Activated T-cell treated with anti-CD3 and anti-CD28 coated beads for 1 hour (primary cell): ENCODE results near the gene ACSF3.
"Not testable (repeated sequence)": the region's sequence is repeated elsewhere in the genome, so short reads cannot be mapped to it uniquely, and the experiment has no call there.

ENCODE experiments used
- DNase-seq: peaks from one replicate; pipeline ENCODE4 v3.0.0-alpha.2; 2020; ENCODE audit warnings: low read depth

The ACSF3 gene

DNA sequence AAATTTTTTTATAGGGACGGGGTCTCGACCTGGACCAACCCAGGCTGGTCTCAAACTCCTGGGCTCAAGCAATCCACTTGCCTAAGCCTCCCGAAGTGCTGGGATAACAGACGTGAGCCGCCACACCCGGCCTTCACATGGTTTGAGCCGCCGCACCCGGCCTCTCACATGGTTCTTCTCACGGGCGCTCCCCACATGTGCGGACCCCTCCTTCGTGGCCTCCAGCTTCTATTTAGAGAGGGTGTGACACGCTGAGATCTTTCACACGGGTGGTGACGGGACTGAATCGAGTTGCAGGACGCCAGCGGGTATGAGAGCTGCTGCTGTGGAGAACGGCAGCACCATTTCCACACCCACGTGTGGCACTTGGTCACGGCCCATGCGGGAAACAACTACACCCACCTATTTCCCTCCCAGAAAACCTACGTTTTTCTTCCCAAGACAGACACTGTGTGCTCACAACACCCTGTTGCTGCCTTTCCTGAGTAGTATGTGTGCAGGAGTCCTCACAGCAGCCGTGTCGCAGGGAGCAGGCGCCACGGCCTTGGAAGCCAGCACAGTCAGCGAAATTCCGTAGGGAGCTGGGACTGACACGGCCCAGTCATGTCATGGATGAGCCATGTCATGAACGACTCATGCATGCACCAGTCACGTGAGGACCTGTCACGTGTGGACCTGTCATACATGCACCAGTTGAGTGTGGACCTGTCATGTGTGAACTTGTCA, 20.1 kb upstream of the ACSF3 start:
- no peak for DNase-seq

DNA sequence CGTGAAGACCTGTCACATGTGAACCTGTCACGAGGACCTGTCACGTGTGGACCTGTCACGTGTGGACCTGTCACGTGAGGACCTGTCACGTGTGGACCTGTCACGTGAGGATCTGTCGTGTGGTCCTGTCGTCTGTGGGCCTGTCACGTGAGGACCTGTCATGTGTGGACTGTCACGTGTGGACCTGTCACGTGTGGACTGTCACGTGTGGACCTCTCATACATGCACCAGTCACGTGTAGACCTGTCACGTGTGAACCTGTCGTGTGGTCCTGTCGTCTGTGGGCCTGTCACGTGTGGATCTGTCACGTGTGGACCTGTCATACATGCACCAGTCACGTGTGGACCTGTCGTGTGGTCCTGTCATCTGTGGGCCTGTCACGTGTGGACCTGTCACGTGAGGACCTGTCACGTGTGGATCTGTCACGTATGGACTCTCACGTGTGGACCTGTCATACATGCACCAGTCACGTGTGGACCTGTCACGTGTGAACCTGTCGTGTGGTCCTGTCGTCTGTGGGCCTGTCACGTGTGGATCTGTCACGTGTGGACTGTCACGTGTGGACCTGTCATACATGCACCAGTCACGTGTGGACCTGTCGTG, 19.5 kb upstream of the ACSF3 start:
- not testable (repeated sequence) for DNase-seq

DNA sequence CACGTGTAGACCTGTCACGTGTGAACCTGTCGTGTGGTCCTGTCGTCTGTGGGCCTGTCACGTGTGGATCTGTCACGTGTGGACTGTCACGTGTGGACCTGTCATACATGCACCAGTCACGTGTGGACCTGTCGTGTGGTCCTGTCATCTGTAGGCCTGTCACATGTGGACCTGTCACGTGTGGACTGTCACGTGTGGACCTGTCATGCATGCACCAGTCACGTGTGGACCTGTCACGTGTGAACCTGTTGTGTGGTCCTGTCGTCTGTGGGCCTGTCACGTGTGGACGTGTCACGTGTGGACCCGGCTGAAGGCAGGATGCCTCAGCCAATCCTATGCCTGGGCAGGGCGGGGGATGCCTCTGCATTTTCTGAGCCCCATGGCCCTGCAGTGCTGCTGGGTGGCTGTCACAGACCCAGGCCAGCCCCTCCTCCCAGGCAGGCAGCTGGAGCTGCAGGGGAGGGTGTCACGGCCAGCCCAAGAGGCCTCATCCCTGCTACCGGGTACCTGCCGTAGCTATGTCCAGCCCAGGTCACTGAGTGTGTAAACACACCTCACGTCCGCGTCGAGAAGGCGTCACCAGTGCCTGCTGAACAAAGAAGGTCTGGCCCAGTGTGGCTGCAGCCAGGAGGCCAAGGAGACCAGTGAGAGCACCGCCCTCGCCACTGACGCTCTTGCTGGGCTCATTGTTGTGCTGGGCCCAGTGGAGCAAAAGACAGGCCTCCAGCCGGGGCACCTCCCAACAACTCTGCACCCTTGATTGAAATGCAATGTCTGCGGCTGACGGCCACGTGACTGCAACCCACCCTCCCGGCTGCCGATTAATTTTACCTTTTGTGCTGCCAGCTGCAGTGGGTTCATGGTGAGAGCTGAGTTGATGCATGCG, 18.6 kb upstream of the ACSF3 start:
- DNase-seq = no peak

DNA sequence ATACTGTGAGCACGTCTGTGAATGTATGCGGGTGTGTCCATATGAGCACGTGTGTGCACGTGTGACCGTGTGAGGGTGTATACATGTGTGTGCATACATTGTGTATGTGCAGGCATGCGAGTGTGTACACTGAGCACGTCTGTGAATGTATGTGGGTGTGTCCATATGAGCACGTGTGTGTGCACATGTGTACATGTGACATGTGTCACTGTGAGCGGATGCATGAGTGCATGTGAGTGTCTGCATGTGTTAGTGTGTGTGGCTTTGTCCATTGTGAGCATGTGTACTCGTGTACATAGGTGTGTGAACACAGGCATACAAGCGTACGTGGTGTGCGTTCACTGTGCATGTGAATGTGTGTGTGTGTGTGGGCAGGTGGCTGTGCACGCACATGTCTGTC, 17.5 kb upstream of the ACSF3 start:
- no peak for DNase-seq

DNA sequence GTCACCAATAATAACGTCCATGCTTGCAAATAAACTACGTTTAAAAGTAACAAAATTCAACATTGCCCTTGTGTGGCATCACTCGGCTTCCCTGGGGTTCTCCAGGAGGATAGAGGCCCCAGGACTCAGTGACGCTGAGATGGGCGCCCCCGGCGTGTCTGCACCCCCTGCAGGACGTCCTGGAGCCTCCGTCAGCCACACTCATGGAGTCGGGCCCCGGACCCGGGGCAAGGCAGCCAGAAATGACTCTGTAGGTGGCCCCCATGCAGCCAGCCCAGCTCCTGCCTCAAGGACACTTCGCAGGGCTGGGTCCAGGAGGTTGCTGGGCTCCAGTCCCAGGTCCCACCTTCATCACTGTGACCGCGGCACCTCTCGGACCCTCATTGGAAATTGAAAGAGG, 16.6 kb upstream of the ACSF3 start:
- no peak for DNase-seq

DNA sequence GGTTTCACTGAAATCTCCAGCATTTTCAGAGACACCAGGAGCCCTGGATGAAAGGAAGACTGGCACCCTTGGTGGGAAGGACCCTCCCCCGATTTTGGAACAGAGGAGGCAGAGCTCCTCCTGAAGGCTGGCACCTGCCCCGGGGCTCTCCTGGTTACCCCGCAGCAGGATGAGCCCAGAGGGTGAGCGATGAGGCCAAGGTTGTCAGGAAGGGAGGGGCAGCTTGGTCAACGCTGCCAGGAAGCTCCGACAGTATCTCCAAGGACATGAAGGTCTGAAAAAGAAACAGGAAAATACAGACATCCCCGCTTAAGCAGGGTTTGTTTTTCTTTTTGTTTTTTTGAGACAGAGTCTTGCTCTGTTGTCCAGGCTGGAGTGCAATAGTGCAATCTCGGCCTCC, 15.5 kb upstream of the ACSF3 start:
- no peak for DNase-seq

DNA sequence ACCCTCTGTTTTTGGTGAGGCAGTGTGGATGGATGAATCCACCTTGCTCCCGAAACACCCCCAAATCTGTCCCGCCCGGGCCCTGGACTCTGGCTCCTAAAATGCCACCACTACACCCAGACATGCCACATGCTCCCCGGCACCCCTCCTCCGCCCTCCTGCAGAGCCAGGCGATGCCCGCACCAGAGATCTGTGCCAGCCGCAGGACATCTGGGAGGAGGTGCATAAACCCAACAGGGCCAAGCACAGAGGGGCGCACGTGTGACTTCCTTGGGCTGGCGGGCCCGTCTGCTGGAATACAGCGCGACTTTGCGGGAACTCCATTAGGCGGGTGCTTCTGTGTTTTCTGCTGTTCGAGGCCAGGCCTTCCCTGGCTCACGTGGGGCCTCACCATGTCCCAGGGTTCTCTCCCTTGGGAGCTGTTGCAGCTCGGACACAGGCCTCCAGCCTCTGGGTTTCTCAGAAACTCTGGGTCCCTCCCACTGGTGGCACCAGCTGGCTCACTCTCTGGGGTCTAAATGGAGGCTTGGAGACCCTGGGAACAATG, 14.1 kb upstream of the ACSF3 start:
- DNase-seq = no peak

DNA sequence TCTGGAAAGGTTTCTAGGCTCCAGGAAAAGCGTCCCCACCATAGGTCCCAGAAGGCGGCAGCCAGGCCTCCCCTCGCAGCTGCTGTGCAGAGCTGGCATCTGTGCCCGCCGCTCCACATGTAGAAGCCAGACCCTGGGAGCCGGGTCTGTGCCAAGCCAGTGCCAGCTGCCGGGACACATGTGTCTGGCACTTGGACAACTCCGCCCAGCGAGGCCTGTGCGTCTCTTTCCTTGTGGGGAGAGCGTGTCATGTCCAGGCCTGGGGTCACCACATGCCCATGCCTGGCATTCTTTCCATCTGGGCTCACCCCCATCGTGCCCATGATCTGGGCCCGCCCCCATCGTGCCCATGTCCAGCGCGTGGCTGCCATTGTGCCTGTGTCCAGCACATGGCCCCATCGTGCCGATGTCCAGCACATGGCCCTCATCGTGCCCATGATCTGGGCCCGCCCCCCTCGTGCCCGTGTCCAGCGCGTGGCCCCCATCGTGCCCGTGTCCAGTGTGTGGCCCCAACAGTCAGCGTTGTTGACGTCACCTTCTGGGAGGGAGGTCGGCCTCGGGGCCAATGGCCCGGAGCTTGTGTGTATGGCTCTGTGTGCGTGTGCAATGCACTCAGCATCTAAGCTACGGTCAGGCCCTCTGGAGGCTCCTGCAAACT, 13.3 kb upstream of the ACSF3 start:
- no peak for DNase-seq

DNA sequence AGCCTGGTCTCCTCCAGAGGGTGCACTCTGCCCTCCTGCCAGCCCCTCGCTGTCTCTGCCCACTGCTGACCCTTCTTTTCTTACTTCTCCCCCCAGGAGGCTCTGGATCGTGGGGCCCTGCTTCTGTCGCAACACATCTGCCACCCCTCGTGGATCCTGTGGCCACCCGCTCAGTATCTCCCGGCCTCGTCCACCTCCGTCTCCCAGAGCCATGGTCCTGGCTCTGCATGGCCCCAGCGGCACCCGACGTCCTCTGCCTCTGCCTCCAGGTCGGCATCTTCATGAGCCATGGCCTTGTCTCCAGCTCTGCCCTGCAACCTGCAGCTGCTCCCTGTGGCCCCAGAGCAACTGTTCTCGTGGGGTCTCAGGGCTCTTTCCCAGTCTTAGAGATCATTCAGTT, 12.1 kb upstream of the ACSF3 start:
- DNase-seq = no peak

DNA sequence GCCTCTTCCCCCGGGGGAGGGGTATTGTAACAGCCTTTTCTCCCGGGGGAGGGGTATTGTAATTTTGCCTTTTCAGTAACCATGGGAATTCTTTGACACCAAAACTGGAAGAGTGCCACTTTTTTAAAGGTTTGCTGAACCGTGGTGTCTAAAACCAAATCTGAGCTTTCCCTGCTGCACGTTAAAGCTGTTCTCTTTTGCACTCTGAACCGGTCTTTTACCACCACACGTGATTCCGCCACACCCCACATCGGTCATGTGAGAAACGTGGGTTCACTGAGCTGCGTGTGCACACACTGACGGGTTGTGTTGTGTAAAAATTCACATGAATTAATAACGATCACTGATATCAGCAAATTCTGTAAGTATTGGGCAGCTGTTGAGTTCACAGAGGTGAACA, 9.2 kb upstream of the ACSF3 start:
- no peak for DNase-seq

DNA sequence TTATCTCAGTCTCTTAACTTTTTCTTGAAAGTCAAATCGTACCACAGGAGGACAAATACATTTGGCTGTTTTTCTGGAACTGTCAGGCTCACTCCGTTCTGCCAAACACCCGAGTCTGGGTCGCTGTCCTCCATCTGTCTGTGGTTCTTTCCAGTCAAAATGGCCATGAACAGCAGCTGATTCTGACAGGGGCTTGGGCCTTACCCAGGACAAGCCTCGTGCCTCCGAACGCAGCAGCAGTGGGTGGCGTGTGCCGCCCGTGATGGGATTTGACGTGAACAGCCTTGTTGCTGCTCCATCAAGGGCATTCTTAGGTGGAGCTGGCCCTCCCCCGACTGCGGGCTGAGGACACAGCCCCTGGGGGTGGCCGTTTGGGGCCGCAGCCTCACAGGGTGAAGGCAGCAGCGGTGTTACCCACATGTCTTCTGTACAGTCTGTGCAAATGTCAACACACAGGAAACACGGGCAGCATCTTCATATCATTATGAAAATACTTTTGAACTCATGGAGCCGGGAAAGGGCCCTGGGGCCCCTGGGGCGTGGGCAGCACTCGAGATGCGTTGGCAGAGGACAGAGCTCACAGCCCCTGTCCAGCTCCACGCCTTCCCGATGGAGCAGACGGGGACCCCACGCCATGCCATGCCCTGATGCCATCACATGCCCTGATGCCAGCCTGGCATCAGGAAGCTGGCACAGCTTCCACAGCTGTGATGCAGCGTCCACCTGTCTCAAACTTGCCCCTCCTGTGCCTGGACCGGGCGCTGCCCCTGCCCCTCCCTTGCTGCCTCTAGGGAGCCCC, 8.6 kb upstream of the ACSF3 start:
- DNase-seq = no peak

DNA sequence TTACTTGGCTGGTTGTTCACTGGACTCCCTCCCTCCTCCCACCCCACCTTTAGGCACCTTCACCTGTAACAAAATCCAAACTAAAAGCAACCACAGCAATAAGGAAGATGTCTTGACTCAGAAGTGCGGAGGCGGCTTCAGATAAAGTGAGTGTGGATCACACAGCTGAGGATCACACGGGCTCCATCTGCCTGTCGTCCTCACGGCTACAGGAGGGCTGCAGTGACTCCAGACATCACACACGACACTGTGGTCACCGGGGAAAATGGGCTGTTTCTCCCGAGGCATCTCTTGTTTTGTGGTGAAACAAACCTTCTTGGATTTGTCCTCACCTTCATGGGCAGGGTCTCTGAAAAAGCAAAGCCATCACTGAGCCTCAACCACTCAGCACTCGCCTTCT, 7.9 kb upstream of the ACSF3 start:
- no peak for DNase-seq

DNA sequence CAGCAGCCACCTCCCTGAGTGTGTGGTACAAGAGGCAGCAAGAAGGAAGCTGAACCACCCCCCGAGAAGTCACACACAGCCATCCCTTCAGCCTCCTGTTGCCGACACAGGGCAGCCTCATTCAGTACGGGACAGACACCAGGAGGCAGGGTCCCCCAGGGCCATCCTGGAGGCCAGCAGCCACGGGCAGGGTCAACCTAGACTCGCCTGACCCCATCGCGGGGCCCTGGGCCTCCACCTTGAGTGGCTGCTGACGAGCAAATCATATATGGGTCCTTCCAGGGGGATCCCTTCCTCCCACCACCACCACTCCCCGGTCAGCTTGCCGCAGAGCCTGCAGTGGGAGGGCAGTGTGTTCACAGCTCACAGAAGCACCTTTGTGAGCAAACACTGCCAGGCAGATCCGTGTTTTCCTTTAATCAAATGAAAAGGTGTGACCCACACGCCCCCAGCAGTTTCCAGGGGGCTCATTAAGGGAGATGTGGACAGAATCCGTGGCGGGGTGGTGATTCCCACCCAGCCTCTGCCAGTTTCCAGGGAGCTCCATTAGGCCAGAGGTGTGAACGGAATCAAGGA, 5.6 kb upstream of the ACSF3 start:
- DNase-seq = no peak

DNA sequence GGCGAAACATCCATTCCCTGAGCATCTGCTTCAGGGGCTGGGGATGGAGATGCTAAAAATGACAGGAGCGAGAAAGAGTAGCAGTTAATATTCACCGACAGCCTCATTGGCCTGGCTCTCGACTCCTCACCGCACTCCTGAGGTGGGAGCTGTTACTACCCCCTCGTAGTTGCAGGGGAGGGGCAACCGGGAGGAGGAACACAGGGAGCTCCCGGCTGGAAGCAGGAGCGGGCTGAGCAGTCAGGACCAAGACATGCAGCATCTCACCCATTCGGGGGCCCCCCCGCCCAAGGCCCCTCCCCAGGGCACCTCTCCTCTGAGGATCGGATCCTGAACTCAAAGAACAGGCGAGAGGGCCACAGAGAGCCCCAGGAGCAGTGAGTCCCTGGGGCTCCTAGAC, 4.5 kb upstream of the ACSF3 start:
- no peak for DNase-seq

DNA sequence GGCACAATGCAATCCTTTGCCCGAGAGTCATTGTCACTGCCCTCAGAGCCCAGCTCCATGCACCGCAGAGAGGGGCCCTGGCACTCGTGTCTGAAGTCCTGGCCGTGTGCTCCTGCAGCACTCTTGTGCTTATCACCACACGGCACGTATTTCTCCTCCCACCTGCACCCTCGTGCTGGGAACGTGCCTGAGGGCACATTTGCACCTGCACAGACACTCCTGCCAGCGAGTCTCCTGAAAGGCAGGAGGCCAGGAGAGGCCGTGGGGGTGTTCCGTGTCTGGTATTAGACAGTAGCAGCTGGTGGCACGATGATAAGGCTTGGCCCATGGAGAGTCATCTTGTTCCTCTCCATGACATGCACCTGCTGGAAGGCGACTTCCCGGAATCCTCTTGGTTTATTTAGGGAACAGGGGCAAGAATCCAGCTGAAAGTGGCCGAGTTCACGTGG, 3.4 kb upstream of the ACSF3 start:
- no peak for DNase-seq

DNA sequence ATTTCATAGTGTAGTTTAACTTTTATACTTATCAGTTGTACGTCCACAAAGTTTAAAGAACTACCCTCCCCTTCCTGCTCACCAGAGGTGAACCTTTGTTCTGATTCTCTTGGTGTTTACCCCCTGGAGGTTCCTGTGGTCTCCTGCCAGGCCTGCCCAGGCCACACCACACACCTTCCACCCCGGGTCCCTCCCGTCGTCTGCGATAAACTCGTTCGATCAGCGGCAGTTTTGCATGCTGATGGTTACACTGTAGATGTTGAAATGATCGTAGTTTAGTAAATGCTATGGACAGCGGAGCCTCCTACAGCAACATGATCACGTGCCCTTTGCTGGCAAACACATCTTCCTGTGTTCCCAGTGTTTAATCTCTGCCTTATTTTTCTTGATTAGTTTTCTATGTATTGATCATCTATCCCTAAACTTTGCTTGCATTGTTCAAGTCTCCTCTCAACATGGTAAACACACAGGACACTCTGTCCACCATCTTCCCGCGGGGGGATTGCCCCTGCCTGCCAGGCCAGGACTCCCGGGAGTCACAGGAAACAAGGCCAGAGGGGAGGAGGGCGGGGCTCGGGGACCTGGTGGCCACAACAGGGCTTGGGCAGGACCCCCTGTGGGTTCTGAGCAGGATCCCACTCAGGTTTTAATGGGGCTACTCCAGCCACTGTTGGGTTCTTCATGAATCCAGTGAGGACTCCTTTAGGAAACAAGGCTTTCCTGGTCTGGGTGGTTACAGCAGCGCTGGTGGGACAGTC, 2.8 kb upstream of the ACSF3 start:
- no peak for DNase-seq

DNA sequence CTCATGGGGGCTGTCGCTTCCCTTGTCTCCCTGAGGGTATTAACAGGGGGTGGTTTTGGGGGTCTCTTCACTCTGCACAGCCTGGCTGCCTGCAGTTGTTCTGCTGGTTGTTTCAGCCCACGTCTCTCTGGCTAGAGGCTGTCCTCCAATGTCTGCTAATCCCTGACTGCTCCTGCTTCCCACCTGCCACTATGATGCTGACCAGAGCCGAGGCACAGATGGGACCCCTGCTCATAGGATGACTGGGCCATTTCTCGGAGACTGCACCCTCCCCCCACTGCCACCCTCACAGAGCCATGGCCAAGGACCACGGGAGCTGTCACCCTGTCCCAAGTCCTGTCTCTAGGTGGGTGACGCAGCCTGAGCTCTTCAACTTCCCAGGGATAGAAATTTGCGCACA, 1.6 kb upstream of the ACSF3 start:
- no peak for DNase-seq

DNA sequence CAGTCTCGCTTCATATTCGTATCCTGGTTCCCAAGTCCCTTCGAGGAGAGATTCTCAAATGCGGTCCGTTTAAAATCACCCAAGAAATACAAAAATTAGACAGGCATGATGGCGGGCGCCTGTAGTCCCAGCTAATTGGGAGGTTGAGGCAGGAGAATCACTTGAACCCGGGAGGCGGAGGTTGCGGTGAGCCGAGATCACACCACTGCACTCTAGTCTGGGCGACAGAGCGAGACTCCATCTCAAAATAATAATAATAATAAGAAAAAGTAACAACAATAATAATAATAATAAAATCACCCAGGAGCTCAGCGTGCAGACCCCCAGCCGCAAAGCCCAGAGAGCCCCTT, 425 bp upstream of the ACSF3 start:
- not testable (repeated sequence) for DNase-seq

DNA sequence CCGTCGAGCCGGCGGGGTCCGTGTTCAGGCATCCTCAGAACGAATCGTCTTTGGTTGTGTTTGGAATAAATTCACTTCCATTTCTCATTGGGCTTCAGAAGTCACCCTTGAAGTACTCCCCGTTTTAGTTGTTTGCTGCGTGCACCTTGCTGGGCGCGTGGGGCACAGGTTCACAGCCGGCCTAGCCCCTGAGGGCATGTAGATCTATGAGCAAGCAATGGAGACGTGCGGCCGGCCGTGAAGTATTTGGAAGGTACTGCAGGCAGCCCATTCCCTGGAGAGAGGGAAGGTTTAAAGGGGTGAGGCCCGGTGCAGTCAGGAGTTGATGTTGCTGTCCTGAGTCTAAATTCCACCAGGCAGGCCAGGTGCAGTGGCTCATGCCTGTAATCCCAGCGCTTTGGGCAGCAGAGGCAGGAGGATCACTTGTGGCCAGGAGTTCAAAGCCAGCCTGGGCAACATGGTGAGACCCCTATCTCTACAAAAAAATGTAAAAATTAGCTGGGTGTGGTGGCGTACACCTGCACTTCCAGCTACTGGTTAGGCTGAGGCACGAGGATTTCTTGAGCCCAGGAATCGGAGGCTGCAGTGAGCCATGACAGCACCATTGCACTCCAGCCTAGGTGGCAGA, 714 bp downstream of the ACSF3 start:
- no peak for DNase-seq

DNA sequence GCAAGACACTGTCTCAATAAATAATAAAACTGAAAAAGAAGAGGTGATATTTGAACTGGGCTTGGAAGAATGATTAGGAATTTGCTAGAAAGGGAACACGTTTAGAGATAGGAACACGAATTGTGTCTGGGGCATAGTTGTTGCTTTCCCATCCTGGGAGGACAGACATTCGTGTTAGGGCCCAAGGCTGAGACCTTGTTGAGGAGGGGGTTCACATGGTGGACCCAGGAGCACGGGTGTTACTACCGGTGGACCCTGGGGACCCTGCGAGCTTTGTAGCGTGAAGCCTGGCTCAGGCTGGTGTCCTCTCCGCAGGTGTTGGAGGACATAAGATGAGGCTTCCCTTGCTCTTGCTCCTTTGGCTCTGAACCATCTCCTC, 1.2 kb downstream of the ACSF3 start:
- no peak for DNase-seq
